Natural killer cell (primary cell): Measurements from ENCODE around the gene HLA-DMA. TPM values are rescaled to one million over a fixed set of nuclear protein-coding genes. Genes with fewer than 3 reads are reported as not detected.

ENCODE experiments used
- ATAC-seq, 3 donors: fragments of 150-1000 bp in 2 of 3; fragments of 200-7000 bp in 1 of 3; cut with Tn5 transposase; 1 replicate in 1 of 3; 2 replicates in 2 of 3; pipeline ENCODE4 v1.10.0; 2021; ENCODE audit warnings: mild to moderate bottlenecking in 2 of 3, moderate library complexity in 2 of 3
- DNase-seq, 2 donors: peaks; one replicate each; pipeline versions ENCODE4 v3.0.0 to v3.0.0-alpha.2; 2013 to 2021; ENCODE audit warnings: mixed read lengths in 1 of 2
- H3K27ac ChIP-seq: one replicate; pipeline ENCODE4 v1.5.1; 2013; ENCODE audit warnings: mild to moderate bottlenecking, low read length
- H3K27me3 ChIP-seq: one replicate; pipeline ENCODE4 v1.6.1; 2013; ENCODE audit warnings: low read length; ENCODE audit not compliant: control insufficient read depth, insufficient read depth
- H3K36me3 ChIP-seq: one replicate; pipeline ENCODE4 v1.6.1; 2013; ENCODE audit warnings: low read length; ENCODE audit not compliant: control insufficient read depth, insufficient read depth
- H3K4me1 ChIP-seq: one replicate; pipeline ENCODE4 v1.6.1; 2013; ENCODE audit warnings: low read length; ENCODE audit not compliant: control insufficient read depth, insufficient read depth
- H3K4me3 ChIP-seq: one replicate; pipeline ENCODE4 v1.5.1; 2013; ENCODE audit warnings: low read length
- H3K9me3 ChIP-seq: one replicate; pipeline ENCODE4 v1.6.1; 2013; ENCODE audit warnings: low read length; ENCODE audit not compliant: control insufficient read depth, insufficient read depth
- H3K27ac Mint-ChIP-seq, 2 donors: one replicate each; pipeline ENCODE4 v1.8.0; 2022; ENCODE audit warnings: mild to moderate bottlenecking in 2 of 2, mixed read lengths in 2 of 2, moderate library complexity in 1 of 2
- H3K27me3 Mint-ChIP-seq, 2 donors: one replicate each; pipeline ENCODE4 v1.8.0; 2022; ENCODE audit warnings: low read depth in 2 of 2, mixed read lengths in 2 of 2
- H3K36me3 Mint-ChIP-seq: one replicate; pipeline ENCODE4 v1.8.0; 2022; ENCODE audit warnings: mixed read lengths
- H3K4me1 Mint-ChIP-seq, 2 donors: one replicate each; pipeline ENCODE4 v1.8.0; 2022; ENCODE audit warnings: mixed read lengths in 2 of 2
- H3K4me3 Mint-ChIP-seq: one replicate; pipeline ENCODE4 v1.8.0; 2022; ENCODE audit warnings: mild to moderate bottlenecking, moderate library complexity, mixed read lengths
- H3K9me3 Mint-ChIP-seq, 2 donors: one replicate each; pipeline ENCODE4 v1.8.0; 2022; ENCODE audit warnings: mixed read lengths in 2 of 2
- WGBS: methylation state at CpG from one replicate; pipeline ENCODE4 v1.1.7; 2013; ENCODE audit warnings: missing lambda C conversion rate; ENCODE audit not compliant: insufficient coverage; 5-methylcytosine and 5-hydroxymethylcytosine counted together
- intact Hi-C: fragments of 100-400 bp; cut with micrococcal nuclease; formaldehyde crosslinking; loops from one replicate; pipeline ENCODE4 v1.14.2; 2022
- total RNA-seq, 4 donors: library from RNA; stranded (reverse); fragments of 120-200 nt in 1 of 4; gene quantifications; one replicate each; pipeline versions ENCODE4 v1.2.3 to v1.2.4, GENCODE V29; 2013 to 2022
- TF ChIP-seq, protein P1 (sequence below): fragments of 200-600 bp; IDR thresholded peaks from one replicate; pipeline ENCODE4 v1.8.0; 2022; ENCODE audit warnings: antibody characterized with exemption

The HLA-DMA gene
- total RNA-seq, 3 donors from 2014 or later (not counting 1 experiment from before 2014, with no cell fraction given): 39.2 to 57.5 (median 48.1) TPM

DNA sequence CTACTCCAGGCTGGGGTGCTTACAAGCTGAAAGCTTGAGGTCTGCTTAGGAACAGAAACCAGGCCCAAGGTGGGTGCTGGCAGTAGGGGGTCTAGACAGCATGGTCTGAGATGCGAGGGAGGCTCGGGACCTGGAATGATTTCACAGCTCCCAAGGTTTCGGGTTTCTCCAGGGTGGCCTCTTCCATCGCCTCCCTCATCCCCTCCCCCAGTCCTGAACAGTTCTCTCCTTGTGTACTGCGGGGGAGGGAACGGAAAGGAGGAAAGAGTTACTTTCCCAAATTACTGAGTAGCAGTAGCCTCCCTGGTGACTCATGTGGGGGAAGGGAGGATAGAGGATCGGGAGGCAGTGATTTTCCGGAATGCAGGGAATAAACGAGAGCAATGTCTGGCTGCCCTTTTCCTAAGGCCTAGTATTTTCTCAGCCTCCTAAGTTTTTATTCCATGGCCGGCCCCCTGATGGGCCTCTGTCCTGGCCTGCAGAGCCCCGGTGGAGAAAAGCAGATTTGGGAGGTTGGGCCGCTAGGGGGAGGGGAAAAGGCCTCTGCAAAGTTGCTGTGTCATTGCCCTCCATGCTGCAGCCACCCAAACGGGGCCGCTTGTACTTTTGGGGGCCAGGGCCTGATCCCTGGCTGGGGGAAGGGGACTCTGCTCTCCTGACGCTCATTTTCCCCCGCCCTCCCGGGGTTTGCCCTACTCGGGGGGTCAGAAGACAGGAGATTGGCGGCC is 17.0 kb upstream of the HLA-DMA start:
- Mint-ChIP-seq H3K4me3 (peak overlapping the region; percentile 96), H3K4me1 (peaks cover 72 to 81% of the 10 kb centered on the region in 2 donors), H3K27ac (peak overlapping the region; percentile 91 to 97), H3K27me3 (no peaks in the 10 kb centered on the region), H3K9me3 (no peaks in the 10 kb centered on the region), H3K36me3 (peaks cover 13% of the 10 kb centered on the region)
- intact Hi-C loops: loop anchor here (5.0 kb wide), 2 partner anchors 773 to 793 kb away; partner anchors contain the start of genes AGPAT1 and RNF5
- TF ChIP-seq, protein P1, sequence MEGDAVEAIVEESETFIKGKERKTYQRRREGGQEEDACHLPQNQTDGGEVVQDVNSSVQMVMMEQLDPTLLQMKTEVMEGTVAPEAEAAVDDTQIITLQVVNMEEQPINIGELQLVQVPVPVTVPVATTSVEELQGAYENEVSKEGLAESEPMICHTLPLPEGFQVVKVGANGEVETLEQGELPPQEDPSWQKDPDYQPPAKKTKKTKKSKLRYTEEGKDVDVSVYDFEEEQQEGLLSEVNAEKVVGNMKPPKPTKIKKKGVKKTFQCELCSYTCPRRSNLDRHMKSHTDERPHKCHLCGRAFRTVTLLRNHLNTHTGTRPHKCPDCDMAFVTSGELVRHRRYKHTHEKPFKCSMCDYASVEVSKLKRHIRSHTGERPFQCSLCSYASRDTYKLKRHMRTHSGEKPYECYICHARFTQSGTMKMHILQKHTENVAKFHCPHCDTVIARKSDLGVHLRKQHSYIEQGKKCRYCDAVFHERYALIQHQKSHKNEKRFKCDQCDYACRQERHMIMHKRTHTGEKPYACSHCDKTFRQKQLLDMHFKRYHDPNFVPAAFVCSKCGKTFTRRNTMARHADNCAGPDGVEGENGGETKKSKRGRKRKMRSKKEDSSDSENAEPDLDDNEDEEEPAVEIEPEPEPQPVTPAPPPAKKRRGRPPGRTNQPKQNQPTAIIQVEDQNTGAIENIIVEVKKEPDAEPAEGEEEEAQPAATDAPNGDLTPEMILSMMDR: peak; percentile 7
- Histone ChIP-seq H3K4me1 (peaks cover 34% of the 10 kb centered on the region), H3K27ac (peak overlapping the region; percentile 92), H3K36me3 (peaks cover 18% of the 10 kb centered on the region), H3K4me3 (peak overlapping the region; percentile 78), H3K27me3 (no peaks in the 10 kb centered on the region), H3K9me3 (no peaks in the 10 kb centered on the region)
- ATAC-seq (no peak), DNase-seq (peak; percentile 64 to 79)
- WGBS: 0% methylated on average over 16 of the region's 19 CpGs

GRCh38 chr6:32968867-32969684 is 16.2 kb upstream of the HLA-DMA start:
- under 1% methylated on average over 32 of the region's 40 CpGs for WGBS
- TF ChIP-seq, protein P1: no peak
- peak; percentile 57 to 79 for DNase-seq
- peak in 2 of 3 donors; percentile 14 to 30 for ATAC-seq
- peaks cover 64 to 74% of the 10 kb centered on the region in 2 donors for H3K4me1 Mint-ChIP-seq
- Histone ChIP-seq H3K27ac (peak overlapping the region; percentile 92), H3K4me3 (peak overlapping the region; percentile 78), H3K36me3 (peaks cover 11% of the 10 kb centered on the region), H3K4me1 (peaks cover 27% of the 10 kb centered on the region), H3K9me3 (no peaks in the 10 kb centered on the region), H3K27me3 (no peaks in the 10 kb centered on the region)
- H3K36me3 Mint-ChIP-seq: peaks cover 12% of the 10 kb centered on the region
- no peaks in the 10 kb centered on the region for H3K27me3 Mint-ChIP-seq
- H3K4me3 Mint-ChIP-seq: peak overlapping the region; percentile 96
- no peaks in the 10 kb centered on the region for H3K9me3 Mint-ChIP-seq
- intact Hi-C loops: loop anchor here (1.0 kb wide), 1 partner anchor 16 kb away; the partner anchor contains the start of gene HLA-DMA
- peak overlapping the region; percentile 91 to 97 for H3K27ac Mint-ChIP-seq

DNA sequence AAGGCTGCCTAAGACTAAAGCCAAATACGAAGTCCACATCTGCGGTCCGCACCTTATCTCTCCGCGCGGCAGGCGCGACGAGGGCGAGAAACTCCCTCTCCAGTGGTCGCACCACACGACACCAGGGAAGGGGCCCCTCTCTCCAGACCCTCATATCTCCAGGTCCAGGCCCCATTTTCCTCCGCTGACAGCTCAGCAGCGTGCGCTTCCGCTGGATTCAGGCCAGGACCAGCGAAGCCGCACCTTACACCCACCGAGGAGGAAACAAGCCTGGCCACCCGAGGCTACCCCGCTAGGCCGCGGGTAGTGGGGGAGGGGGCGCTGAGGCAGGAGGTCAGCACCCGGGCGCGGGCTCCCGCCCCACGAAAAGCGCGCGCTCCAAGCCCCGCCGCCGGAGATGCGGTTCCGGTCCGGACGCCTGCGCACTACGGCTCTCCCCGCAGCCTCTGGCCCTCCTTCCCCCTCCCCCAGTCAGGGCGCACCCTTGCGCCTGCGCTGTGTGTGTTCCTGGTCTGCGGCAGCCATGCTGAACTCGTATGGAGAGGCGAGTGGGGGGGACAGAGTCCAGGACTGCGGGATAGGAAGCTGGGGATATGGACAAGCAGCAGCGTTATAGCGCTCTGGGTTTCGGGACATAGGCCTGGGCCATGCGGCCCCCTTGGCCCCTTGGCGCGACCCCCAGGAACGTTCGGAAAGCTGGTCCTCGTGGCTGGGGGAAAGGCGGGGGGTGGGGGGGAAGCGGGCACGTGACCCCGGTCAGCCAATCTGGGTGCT is 15.4 kb upstream of the HLA-DMA start, which contains the start of gene BRD2:
Gene BRD2 (plus strand): TSS at position 502 of the 774 bp plus-strand sequence. CDS start 4,305 bp downstream, outside the sequence.
- Histone ChIP-seq H3K27ac (peak within 1 kb of the TSS; percentile 92), H3K9me3 (no peaks in the 10 kb centered on the region), H3K27me3 (no peaks in the 10 kb centered on the region), H3K36me3 (peaks cover 7% of the 10 kb centered on the region), H3K4me3 (peak within 1 kb of the TSS; percentile 78), H3K4me1 (peaks cover 27% of the 10 kb centered on the region)
- H3K9me3 Mint-ChIP-seq: no peaks in the 10 kb centered on the region
- peaks cover 4% of the 10 kb centered on the region for H3K36me3 Mint-ChIP-seq
- TF ChIP-seq, protein P1: no peak
- intact Hi-C loops: loop anchor here (1.0 kb wide), 1 partner anchor 15 kb away; the partner anchor contains the start of gene HLA-DMA
- peak within 1 kb of the TSS; percentile 96 for H3K4me3 Mint-ChIP-seq
- H3K27ac Mint-ChIP-seq: peak within 1 kb of the TSS; percentile 91 to 97
- peaks cover 56 to 66% of the 10 kb centered on the region in 2 donors for H3K4me1 Mint-ChIP-seq
- DNase-seq (peak; percentile 95 to 99), ATAC-seq (peak; percentile 44 to 67 (median 52))
- H3K27me3 Mint-ChIP-seq: no peaks in the 10 kb centered on the region
- WGBS: under 1% methylated on average over 62 of the region's 62 CpGs
